Measurements from ENCODE around the gene TRIM41. TPM values are rescaled to one million over a fixed set of nuclear protein-coding genes. Genes with fewer than 3 reads are reported as not detected.

The TRIM41 gene
- total and polyA plus RNA-seq, 9 of the 15 experiments (the other 6 are each of a cell fraction or from before 2014, with no cell fraction given), result 1.8 to 47.6 (median 20.9) TPM

GRCh38 chr5:181181650-181182565 is 41.2 kb upstream of the TRIM41 start (continued):
- TF ChIP-seq REST (IDR thresholded peaks at IDR 0.05; ENCODE audit: borderline replicate concordance), result peak; percentile 70; the same call in 1 of the 2 replicates
- no peak for TF ChIP-seq REST (CRISPR knock-in tag; IDR thresholded peaks at IDR 0.05; ENCODE audit: low read depth)
- no peak for TF ChIP-seq RHOXF2B (CRISPR knock-in tag; conservative IDR thresholded peaks at IDR 0.05)
- TF ChIP-seq HMG20A (CRISPR knock-in tag; conservative IDR thresholded peaks at IDR 0.05), result no peak
- no peak for TF ChIP-seq SMARCE1 (IDR thresholded peaks at IDR 0.05)
- no peak for TF ChIP-seq ZNF407 (IDR thresholded peaks at IDR 0.05; ENCODE audit: low read depth)
- no peak for TF ChIP-seq CBFB (CRISPR knock-in tag; IDR thresholded peaks at IDR 0.05)
- no peak for TF ChIP-seq MTF1 (CRISPR knock-in tag; IDR thresholded peaks at IDR 0.05; ENCODE audit: borderline replicate concordance)
- TF ChIP-seq RB1 (IDR thresholded peaks at IDR 0.05; ENCODE audit: low read depth), result peak; percentile 51; the same call in 1 of the 2 replicates
- TF ChIP-seq PCBP2 (IDR thresholded peaks at IDR 0.05; ENCODE audit: low read depth, low read length, poor library complexity, severe bottlenecking), result no peak
- TF ChIP-seq ZC3H11A (IDR thresholded peaks at IDR 0.05; ENCODE audit: low read depth, low read length), result no peak
- TF ChIP-seq NCOA6 (IDR thresholded peaks at IDR 0.05), result no peak

Measured in K562 (cell line).